Measurements from ENCODE around the gene SPEF2.

GRCh38 chr5:35835796-35836742 lies 218.4 kb downstream of the SPEF2 start:
- TF ChIP-seq NANOG (IDR thresholded peaks at IDR 0.05; ENCODE audit: borderline replicate concordance) (no peak), CTCF (conservative IDR thresholded peaks at IDR 0.05; ENCODE audit: low read depth in 2 of 2) (no peak), POLR2AphosphoS5 (IDR thresholded peaks at IDR 0.05; ENCODE audit: low read depth) (no peak), CREB1 (CRISPR knock-in tag; IDR thresholded peaks at IDR 0.05; ENCODE audit: low read depth) (no peak), EZH2 (IDR thresholded peaks at IDR 0.05; ENCODE audit: low read depth, unreplicated experiment) (no peak), EZH2phosphoT487 (IDR thresholded peaks at IDR 0.05; ENCODE audit: unreplicated experiment) (no peak), STAT1 (IDR thresholded peaks at IDR 0.05; ENCODE audit: unreplicated experiment) (no peak)
- TF ChIP-seq, protein P1, sequence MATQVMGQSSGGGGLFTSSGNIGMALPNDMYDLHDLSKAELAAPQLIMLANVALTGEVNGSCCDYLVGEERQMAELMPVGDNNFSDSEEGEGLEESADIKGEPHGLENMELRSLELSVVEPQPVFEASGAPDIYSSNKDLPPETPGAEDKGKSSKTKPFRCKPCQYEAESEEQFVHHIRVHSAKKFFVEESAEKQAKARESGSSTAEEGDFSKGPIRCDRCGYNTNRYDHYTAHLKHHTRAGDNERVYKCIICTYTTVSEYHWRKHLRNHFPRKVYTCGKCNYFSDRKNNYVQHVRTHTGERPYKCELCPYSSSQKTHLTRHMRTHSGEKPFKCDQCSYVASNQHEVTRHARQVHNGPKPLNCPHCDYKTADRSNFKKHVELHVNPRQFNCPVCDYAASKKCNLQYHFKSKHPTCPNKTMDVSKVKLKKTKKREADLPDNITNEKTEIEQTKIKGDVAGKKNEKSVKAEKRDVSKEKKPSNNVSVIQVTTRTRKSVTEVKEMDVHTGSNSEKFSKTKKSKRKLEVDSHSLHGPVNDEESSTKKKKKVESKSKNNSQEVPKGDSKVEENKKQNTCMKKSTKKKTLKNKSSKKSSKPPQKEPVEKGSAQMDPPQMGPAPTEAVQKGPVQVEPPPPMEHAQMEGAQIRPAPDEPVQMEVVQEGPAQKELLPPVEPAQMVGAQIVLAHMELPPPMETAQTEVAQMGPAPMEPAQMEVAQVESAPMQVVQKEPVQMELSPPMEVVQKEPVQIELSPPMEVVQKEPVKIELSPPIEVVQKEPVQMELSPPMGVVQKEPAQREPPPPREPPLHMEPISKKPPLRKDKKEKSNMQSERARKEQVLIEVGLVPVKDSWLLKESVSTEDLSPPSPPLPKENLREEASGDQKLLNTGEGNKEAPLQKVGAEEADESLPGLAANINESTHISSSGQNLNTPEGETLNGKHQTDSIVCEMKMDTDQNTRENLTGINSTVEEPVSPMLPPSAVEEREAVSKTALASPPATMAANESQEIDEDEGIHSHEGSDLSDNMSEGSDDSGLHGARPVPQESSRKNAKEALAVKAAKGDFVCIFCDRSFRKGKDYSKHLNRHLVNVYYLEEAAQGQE (IDR thresholded peaks at IDR 0.05; ENCODE audit: unreplicated experiment), result no peak
